KOPT-K1 (cell line): ENCODE data around the gene GLB1L2.
"Not testable (repeated sequence)": the region's sequence is repeated elsewhere in the genome, so short reads cannot be mapped to it uniquely, and the experiment has no call there.

Experiments used
- H3K27ac ChIP-seq: fragments of 200-600 bp; sonication (generic); 2 replicates; pipeline ENCODE4 v1.5.1; 2016; ENCODE audit warnings: antibody characterized with exemption, mild to moderate bottlenecking, low read depth, low read length; ENCODE audit not compliant: poor library complexity, severe bottlenecking
- H3K36me3 ChIP-seq: fragments of 200-600 bp; sonication (generic); 2 replicates; pipeline ENCODE4 v1.5.1; 2017; ENCODE audit warnings: antibody characterized with exemption, mild to moderate bottlenecking, low read length, moderate library complexity; ENCODE audit not compliant: insufficient read depth
- H3K9me3 ChIP-seq: fragments of 200-600 bp; sonication (generic); 2 replicates; pipeline ENCODE4 v1.5.1; 2017; ENCODE audit warnings: antibody characterized with exemption, low read length, mild to moderate bottlenecking; ENCODE audit not compliant: insufficient read depth, poor library complexity, severe bottlenecking

GLB1L2 gene

GRCh38 chr11:134338068-134338467 lies 6.3 kb downstream of the GLB1L2 start:
- H3K36me3 ChIP-seq = no peaks in the 10 kb centered on the region
- H3K9me3 ChIP-seq = no peaks in the 10 kb centered on the region
- H3K27ac ChIP-seq = no peak overlapping the region

- Histone ChIP-seq H3K27ac (no peak overlapping the region), H3K9me3 (no peaks in the 10 kb centered on the region), H3K36me3 (no peaks in the 10 kb centered on the region)
Measured at GRCh38 chr11:134338654-134339053, 6.9 kb downstream of the GLB1L2 start.

- Histone ChIP-seq H3K9me3 (no peaks in the 10 kb centered on the region), H3K36me3 (no peaks in the 10 kb centered on the region), H3K27ac (no peak overlapping the region)
Measured at GRCh38 chr11:134339756-134340155, 8.0 kb downstream of the GLB1L2 start.

GRCh38 chr11:134340354-134340964 lies 8.7 kb downstream of the GLB1L2 start:
- Histone ChIP-seq H3K36me3 (no peaks in the 10 kb centered on the region), H3K9me3 (no peaks in the 10 kb centered on the region), H3K27ac (no peak overlapping the region)

GRCh38 chr11:134341805-134342571 lies 10.2 kb downstream of the GLB1L2 start:
- Histone ChIP-seq H3K36me3 (no peaks in the 10 kb centered on the region), H3K9me3 (no peaks in the 10 kb centered on the region), H3K27ac (no peak overlapping the region)

GRCh38 chr11:134342572-134343340 lies 11.0 kb downstream of the GLB1L2 start:
- Histone ChIP-seq H3K27ac (no peak overlapping the region), H3K36me3 (no peaks in the 10 kb centered on the region)

DNA sequence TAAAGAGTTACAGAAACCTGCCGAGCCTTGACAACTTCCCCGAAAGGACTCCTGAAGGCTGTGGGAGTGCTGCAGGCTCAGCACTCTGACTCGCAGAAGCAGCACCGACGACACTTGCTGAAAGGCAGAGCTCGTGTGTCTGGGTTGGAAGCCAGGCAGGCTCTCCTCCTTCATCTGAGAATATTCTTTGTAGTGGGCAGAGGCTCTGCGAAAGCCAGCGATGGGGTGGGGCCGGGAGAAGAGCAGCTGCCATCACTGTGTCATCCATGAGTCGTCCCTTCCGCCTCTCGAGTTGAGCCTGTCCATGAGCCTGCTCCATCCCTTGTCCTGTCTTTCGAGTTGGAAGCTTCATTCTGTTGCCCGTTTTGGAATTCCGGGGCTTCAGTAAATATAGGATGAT lies 11.9 kb downstream of the GLB1L2 start:
- Histone ChIP-seq H3K36me3 (no peaks in the 10 kb centered on the region), H3K27ac (no peak overlapping the region)

More at GRCh38 chr11:134342572-134343340, 11.0 kb downstream of the GLB1L2 start:
- no peaks in the 10 kb centered on the region for H3K9me3 ChIP-seq

GRCh38 chr11:134344497-134345236 lies 12.9 kb downstream of the GLB1L2 start:
- not testable (repeated sequence) for H3K27ac ChIP-seq, H3K9me3 ChIP-seq

More for the DNA sequence above, 11.9 kb downstream of the GLB1L2 start:
- H3K9me3 ChIP-seq = no peaks in the 10 kb centered on the region

DNA sequence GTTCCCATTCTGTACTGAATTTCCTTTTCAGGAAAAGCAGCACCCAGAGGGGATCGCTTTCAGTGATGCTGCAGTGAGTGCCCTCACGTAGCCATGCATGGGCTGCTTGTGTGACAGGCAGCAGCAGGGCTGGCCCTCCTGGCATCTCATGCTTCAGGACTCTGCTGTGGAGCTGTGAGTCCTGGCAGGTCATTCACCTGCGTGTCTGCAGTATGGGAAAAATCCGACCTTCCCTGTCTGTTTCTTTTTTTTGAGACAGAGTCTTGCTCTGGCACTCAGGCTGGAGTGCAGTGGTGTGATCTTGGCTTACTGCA lies 13.4 kb downstream of the GLB1L2 start:
- no peaks in the 10 kb centered on the region for H3K9me3 ChIP-seq
- H3K36me3 ChIP-seq = no peaks in the 10 kb centered on the region
- H3K27ac ChIP-seq = no peak overlapping the region

More at GRCh38 chr11:134344497-134345236, 12.9 kb downstream of the GLB1L2 start:
- not testable (repeated sequence) for H3K36me3 ChIP-seq

GRCh38 chr11:134346101-134346975 lies 14.6 kb downstream of the GLB1L2 start:
- no peak overlapping the region for H3K27ac ChIP-seq
- no peaks in the 10 kb centered on the region for H3K9me3 ChIP-seq
- H3K36me3 ChIP-seq = no peaks in the 10 kb centered on the region

DNA sequence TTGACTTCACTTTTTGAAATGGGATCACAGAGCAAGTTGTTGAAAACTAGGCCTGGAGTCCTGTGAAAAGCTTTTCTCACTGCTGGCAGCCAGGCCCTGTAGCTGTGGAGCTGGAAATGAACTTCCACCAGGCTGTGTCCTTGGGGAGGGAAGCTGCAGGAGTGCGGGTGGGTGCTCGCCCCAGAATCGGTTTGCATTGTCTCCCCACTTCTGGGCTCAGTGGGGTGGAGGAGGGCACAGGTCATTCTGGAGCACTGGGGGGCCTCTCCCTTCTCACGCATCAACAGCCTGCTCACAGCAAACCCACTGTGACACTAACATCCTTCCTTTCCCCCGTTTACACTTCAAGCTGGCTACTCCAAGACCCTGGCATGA lies 15.2 kb downstream of the GLB1L2 start:
- Histone ChIP-seq H3K9me3 (no peaks in the 10 kb centered on the region), H3K36me3 (no peaks in the 10 kb centered on the region), H3K27ac (no peak overlapping the region)

- no peaks in the 10 kb centered on the region for H3K36me3 ChIP-seq
- no peaks in the 10 kb centered on the region for H3K9me3 ChIP-seq
- H3K27ac ChIP-seq = no peak overlapping the region
Measured at GRCh38 chr11:134347441-134347840, 15.7 kb downstream of the GLB1L2 start.

DNA sequence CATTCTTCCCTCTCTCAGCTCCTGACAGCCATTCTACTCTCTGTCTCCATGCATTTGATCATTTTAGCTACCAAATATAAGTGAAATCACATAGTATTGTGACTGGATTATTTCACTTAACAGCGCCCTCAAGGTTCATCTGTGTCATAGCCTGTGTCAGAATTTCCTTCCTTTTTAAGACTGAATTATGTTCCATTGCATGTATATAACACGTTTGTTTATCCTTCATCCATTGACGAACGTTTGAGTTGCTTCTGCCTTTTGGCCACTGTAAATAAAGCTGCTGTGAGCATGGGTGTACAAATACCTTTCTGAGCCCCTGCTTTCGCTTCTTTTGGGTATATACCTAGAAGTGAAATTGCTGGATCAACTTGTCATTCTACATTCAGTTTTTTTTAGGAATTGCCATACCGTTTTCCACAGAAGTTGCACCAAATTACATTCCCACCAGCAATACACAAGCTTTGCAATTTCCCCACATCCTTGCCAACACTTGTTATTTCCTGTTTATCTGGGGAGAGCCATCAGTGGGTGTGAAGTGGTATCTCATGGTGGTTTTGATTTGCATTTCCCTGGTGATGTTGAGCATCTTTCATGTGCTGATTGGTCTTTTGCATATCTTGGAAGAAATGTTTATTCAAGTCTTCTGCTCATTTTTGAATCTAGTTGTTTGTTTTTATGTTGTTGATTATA lies 17.5 kb downstream of the GLB1L2 start:
- H3K27ac ChIP-seq = no peak overlapping the region

More for the DNA sequence above, 17.5 kb downstream of the GLB1L2 start:
- peaks cover 4% of the 10 kb centered on the region for H3K9me3 ChIP-seq
- H3K36me3 ChIP-seq = no peaks in the 10 kb centered on the region
